GM12892 (cell line): ENCODE measurements around the gene PPP6R1.
"Not testable (repeated sequence)": the region's sequence is repeated elsewhere in the genome, so short reads cannot be mapped to it uniquely, and the experiment has no call there.

Source experiments
- DNase-seq: peaks from one replicate; pipeline ENCODE4 v3.0.0; 2011; ENCODE audit not compliant: insufficient read length
- FAIRE-seq: peaks from 2 replicates; lab custom pipeline; 2011; peaks lifted over from hg19 to GRCh38; lab: Jason Lieb, UNC
- POLR2A ChIP-seq: IDR thresholded peaks from 2 replicates; pipeline ENCODE4 v1.6.1; 2011; ENCODE audit warnings: low read depth, low read length, control low read depth
- POLR2AphosphoS5 ChIP-seq: IDR thresholded peaks from 2 replicates; pipeline ENCODE4 v1.6.1; 2011; ENCODE audit warnings: low read depth, low read length, control low read depth
- TAF1 ChIP-seq: IDR thresholded peaks from 2 replicates; pipeline ENCODE4 v1.6.1; 2011; ENCODE audit warnings: low read depth, mild to moderate bottlenecking, control low read depth, low read length, borderline replicate concordance

Gene PPP6R1

GRCh38 chr19:55206664-55207500, 51.9 kb downstream of the PPP6R1 start:
- TF ChIP-seq POLR2AphosphoS5 (no peak), POLR2A (no peak), TAF1 (no peak)
- no peak for DNase-seq
- no peak for FAIRE-seq

GRCh38 chr19:55202199-55202598, 56.6 kb downstream of the PPP6R1 start:
- FAIRE-seq, DNase-seq: not testable (repeated sequence)

DNA sequence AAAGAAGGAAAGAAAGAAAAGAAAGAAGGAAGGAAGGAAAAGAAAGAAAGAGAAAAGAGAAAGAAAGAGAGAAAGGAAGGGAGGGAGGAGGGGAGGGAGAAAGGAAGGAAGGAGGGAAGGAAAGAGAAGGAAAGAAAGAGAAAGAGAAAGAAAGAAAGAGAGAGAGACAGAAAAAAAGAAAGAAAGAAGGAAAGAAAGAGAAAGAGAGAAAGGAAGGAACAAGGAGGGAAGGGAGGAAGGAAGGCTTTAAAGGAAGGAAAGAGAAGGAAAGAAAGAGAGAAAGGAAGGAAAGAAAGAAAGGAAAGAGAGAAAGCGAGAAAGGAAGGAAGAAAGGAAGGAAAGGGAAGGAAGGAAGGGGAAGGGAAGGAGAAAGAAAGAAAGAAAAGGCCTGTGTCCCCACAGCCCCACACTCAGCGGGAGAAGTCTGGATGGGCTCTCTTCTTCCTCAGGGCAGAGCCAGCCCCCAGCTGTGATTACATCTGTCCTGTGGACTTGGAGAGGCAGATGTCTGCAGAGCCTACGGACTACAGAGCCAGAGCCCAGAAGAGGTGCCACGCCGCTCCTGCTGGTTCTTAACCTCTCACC, 59.1 kb downstream of the PPP6R1 start:
- TF ChIP-seq POLR2AphosphoS5 (no peak), POLR2A (no peak), TAF1 (no peak)
- DNase-seq: no peak

DNA sequence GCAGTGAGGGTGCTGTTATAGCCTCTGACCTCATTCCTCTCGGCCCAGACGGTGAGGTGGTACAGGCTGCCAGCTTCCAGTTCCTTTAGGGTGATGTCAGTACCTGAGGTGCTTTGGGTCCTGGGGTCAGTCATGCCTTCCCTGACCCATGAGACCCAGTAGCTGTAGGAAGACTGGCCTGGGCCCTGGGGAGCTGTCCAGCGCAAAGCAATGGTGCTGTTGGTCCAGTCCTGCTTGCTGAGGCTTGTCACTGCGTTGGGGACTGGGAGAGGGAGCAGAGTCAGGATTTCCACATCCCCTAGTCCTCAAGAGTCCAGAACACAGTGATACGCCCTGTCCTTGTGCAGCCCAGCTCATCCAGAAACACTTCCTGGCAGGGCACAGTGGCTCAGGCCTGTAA, 60.2 kb downstream of the PPP6R1 start:
- DNase-seq (no peak), FAIRE-seq (no peak)
- TF ChIP-seq TAF1 (no peak), POLR2A (no peak), POLR2AphosphoS5 (no peak)

More for the DNA sequence above, 59.1 kb downstream of the PPP6R1 start:
- FAIRE-seq: no peak

GRCh38 chr19:55197528-55197927, 61.3 kb downstream of the PPP6R1 start:
- DNase-seq (no peak), FAIRE-seq (no peak)
- TF ChIP-seq POLR2AphosphoS5 (no peak), TAF1 (no peak), POLR2A (no peak)

- no peak for TF ChIP-seq POLR2AphosphoS5
- no peak for TF ChIP-seq TAF1
- TF ChIP-seq POLR2A: no peak
- DNase-seq (no peak), FAIRE-seq (no peak)
Observed at GRCh38 chr19:55196803-55197202, 62.0 kb downstream of the PPP6R1 start.

DNA sequence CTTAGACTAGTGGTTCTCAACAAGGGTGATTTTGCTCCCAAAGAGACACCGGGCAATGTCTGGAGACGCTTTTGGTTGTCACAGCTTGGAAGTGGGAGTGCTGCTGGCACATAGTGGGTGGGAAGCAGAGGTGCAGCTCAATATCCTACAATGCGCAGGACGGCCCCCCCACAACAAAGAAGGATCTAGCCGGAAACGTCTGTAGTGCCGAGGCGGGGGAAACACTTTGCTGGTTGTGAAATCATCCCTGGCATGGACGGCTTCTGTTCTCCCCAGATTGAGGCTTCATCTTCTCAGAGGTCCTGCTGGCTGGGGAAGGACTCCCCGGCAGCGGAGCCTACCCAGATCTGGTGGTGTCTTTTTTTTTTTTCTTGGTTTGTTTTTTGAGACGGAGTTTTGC, 65.3 kb downstream of the PPP6R1 start:
- no peak for FAIRE-seq
- no peak for DNase-seq
- no peak for TF ChIP-seq POLR2AphosphoS5
- TF ChIP-seq TAF1: no peak
- TF ChIP-seq POLR2A: no peak

DNA sequence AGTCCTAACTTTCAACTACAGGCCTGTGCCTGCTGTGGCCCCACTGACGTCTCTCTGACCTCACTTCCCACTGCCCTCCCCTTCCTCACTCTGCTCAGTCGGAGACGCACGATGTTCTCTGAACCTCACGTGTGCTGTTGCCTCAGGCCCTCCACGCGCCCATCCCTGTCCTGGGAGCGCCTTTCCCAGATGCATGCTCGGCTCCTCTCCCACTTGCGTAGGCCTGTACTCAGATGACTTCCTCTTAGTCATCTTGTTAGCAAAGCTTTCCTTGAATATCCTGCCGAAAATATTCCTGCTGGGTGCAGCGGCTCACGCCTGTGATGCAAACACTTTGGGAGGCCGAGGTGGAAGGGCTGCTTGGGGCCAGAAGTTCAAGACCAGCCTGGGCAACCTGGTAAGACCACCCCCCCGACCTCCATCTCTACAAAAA, 69.4 kb downstream of the PPP6R1 start:
- FAIRE-seq: no peak
- no peak for TF ChIP-seq TAF1
- no peak for TF ChIP-seq POLR2AphosphoS5
- no peak for TF ChIP-seq POLR2A
- DNase-seq: no peak

GRCh38 chr19:55188625-55189024, 70.2 kb downstream of the PPP6R1 start:
- FAIRE-seq (no peak), DNase-seq (no peak)
- TF ChIP-seq POLR2AphosphoS5 (no peak), TAF1 (no peak), POLR2A (no peak)

- FAIRE-seq: no peak
- DNase-seq: no peak
- TF ChIP-seq POLR2AphosphoS5: no peak
- no peak for TF ChIP-seq POLR2A
- TF ChIP-seq TAF1: no peak
Observed at GRCh38 chr19:55186080-55186479, 72.7 kb downstream of the PPP6R1 start.

DNA sequence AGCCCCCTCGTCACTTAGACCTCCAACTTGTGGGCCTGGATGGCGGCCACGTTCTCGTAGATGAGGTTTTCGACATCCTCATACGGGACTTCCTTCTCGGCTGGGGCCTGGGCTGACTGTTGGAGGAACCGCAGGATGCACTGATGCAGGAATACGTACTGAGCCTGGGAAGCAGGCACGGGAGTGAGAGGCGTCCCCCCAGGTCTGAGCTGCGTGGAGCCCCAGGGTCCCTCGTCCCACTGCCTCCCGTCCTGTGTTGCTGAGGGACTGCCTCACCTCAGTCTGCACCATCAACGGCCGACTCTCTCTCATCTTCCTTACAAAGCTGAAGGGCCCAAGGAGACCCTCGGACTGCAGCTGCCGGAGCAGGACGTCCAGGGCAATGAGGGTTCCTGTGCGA, 77.1 kb downstream of the PPP6R1 start:
- no peak for TF ChIP-seq TAF1
- FAIRE-seq (no peak), DNase-seq (no peak)
